Measurements from ENCODE around the gene RB1. TPM values are rescaled to one million over a fixed set of nuclear protein-coding genes. Genes with fewer than 3 reads are reported as not detected.

RB1 gene
- total and polyA plus RNA-seq, 9 of the 15 experiments (the other 6 are each of a cell fraction or from before 2014, with no cell fraction given), result 5.0 to 23.8 (median 17.9) TPM

- TF ChIP-seq PPARD (CRISPR knock-in tag; IDR thresholded peaks at IDR 0.05), result no peak
- no peak for TF ChIP-seq ILK (tag; IDR thresholded peaks at IDR 0.05; ENCODE audit: borderline replicate concordance, low read depth)
- peak; percentile 51; the same call in 1 of the 2 replicates for TF ChIP-seq ELF1 (tag; IDR thresholded peaks at IDR 0.05)
- TF ChIP-seq ZNF316 (IDR thresholded peaks at IDR 0.05), result 0 out of 2 replicates have a peak, but pooled peaks have one; percentile 2
- no peak for TF ChIP-seq ZSCAN29 (IDR thresholded peaks at IDR 0.05)
- no peak for TF ChIP-seq FOXP1 (CRISPR knock-in tag; IDR thresholded peaks at IDR 0.05)
- no peak for TF ChIP-seq SMARCC2 (IDR thresholded peaks at IDR 0.05; ENCODE audit: low read depth)
- peak; percentile 32; the same call in 1 of the 2 replicates for TF ChIP-seq SMARCE1 (IDR thresholded peaks at IDR 0.05)
Measured at GRCh38 chr13:48302871-48303358, 636 bp upstream of the RB1 start (continued).

GRCh38 chr13:48304143-48304876 is 759 bp downstream of the RB1 start:
- FAIRE-seq (no peak), DNase-seq (ENCODE audit: extremely low read depth in 1 of 4, low spot score in 3 of 4) (peak in 3 of 4 experiments; percentile 11 to 47 (median 28)), ATAC-seq (peak; percentile 56)
- BruUV-seq (replicated peaks), result no TSS peak
- peak overlapping the region; percentile 90 for H3K27ac ChIP-seq (ENCODE audit: extremely low read depth, low read depth, low read length)
- H3K4me1 ChIP-seq (replicated peaks in 1 of 2; ENCODE audit: control insufficient read depth in 2 of 2, insufficient read depth in 2 of 2, low read length in 2 of 2), result peaks cover 0 to 3% of the 10 kb centered on the region in 2 experiments; a peak in 2 of 5 replicates
- intact Hi-C loops (cut with micrococcal nuclease), result no loop called here
- ChIA-PET POLR2A (interaction anchor here (0.6 to 1.0 kb wide), 3 partner anchors 8 to 173 kb away, joined by 3 read pairs; no protein-coding TSS in a partner anchor), CTCF (ENCODE audit: low intra/inter-chr PET ratio) (no interaction called here)
- H3K9ac ChIP-seq (ENCODE audit: insufficient read depth in 1 of 2, low read depth in 2 of 2, low read length in 2 of 2), result peak overlapping the region; percentile 84 to 93
- peaks cover 6% of the 10 kb centered on the region; the same call in 1 of the 3 replicates for H3K36me3 ChIP-seq (ENCODE audit: control insufficient read depth, insufficient read depth, low read length)
- H3K4me2 ChIP-seq (ENCODE audit: insufficient read depth, low read length), result peak overlapping the region; percentile 88
- no peaks in the 10 kb centered on the region for H3K9me1 ChIP-seq (ENCODE audit: control insufficient read depth, insufficient read depth, low read length)
- H4K20me1 ChIP-seq (replicated peaks; ENCODE audit: control insufficient read depth, insufficient read depth, low read length), result no peaks in the 10 kb centered on the region
- 2% methylated on average over 18 of the region's 36 CpGs for WGBS (ENCODE audit: insufficient coverage, low coverage, missing lambda C conversion rate)
- H3K4me3 ChIP-seq, result peak overlapping the region; percentile 87
- in situ Hi-C loops (cut with MboI), result no loop called here
- peaks cover 33% of the 10 kb centered on the region for H3K79me2 ChIP-seq (ENCODE audit: control insufficient read depth, insufficient read depth, low read length)
- no peaks in the 10 kb centered on the region for H3K27me3 ChIP-seq (ENCODE audit: control insufficient read depth in 2 of 2, insufficient read depth in 2 of 2, low read length in 2 of 2)
- TF ChIP-seq SAFB (IDR thresholded peaks at IDR 0.05; ENCODE audit: borderline replicate concordance, low read depth, low read length) (0 out of 2 replicates have a peak, but pooled peaks have one; percentile 1), HLTF (IDR thresholded peaks at IDR 0.05) (no peak), ZBTB7A (IDR thresholded peaks at IDR 0.05; ENCODE audit: borderline replicate concordance, control insufficient read depth, low read depth, low read length) (peak; percentile 25; the same call in 1 of the 2 replicates), MEIS2 (IDR thresholded peaks at IDR 0.05; ENCODE audit: partially characterized antibody) (peak; percentile 21), ZNF766 (CRISPR knock-in tag; conservative IDR thresholded peaks at IDR 0.05) (0 out of 2 replicates have a peak, but pooled peaks have one; percentile 20), PKNOX1 (IDR thresholded peaks at IDR 0.05) (peak; percentile 33), ZNF518B (CRISPR knock-in tag; IDR thresholded peaks at IDR 0.05) (no peak)
- peak overlapping the region; percentile 68 for H2AFZ ChIP-seq (ENCODE audit: low read depth, low read length)
- no peaks in the 10 kb centered on the region for H3K9me3 ChIP-seq (replicated peaks; ENCODE audit: control insufficient read depth, insufficient read depth, low read depth, low read length)

Data from K562 (cell line).